Measurements from ENCODE around the gene LRFN4. TPM values are rescaled to one million over a fixed set of nuclear protein-coding genes. Genes with fewer than 3 reads are reported as not detected.

LRFN4 gene
- total and polyA plus RNA-seq, 7 donors, result 7.4 to 16.6 (median 10.7) TPM

DNA sequence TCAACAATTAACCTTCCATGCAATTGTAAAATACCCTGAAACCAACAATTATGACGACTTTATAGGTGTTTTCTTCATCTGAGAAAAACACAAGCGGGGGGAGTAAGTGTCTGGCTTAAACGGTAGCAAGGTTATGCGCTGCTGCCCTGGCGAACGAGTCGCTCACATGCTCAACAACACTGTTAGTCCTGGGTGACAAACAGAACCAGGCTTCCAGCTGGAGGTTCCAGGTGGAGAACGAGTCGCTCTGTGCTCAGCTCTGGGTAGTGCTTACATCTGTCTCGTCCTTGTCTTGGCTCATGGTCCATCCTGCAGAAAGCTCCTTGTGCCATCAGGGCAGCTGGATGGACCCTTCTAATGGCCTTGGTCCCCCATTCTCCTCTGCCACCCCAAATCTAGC, 53.2 kb downstream of the LRFN4 start:
- 62 to 76% (median 74%) methylated on average over 10 of the region's 10 CpGs for WGBS, 3 donors
- no peak for DNase-seq
- no peak overlapping the region for H3K27ac ChIP-seq

More for the DNA sequence above, 53.2 kb downstream of the LRFN4 start:
- peaks cover 5% of the 10 kb centered on the region for H3K4me1 ChIP-seq
- peak in 2 of 4 donors; percentile 37 to 38 for ATAC-seq
- H3K36me3 ChIP-seq (ENCODE audit: insufficient read depth in 1 of 2, low read depth in 1 of 2), result no peaks in the 10 kb centered on the region
- no peaks in the 10 kb centered on the region for H3K27me3 ChIP-seq (ENCODE audit: insufficient read depth in 3 of 3, low read length in 2 of 3)
- TF ChIP-seq, protein P1, sequence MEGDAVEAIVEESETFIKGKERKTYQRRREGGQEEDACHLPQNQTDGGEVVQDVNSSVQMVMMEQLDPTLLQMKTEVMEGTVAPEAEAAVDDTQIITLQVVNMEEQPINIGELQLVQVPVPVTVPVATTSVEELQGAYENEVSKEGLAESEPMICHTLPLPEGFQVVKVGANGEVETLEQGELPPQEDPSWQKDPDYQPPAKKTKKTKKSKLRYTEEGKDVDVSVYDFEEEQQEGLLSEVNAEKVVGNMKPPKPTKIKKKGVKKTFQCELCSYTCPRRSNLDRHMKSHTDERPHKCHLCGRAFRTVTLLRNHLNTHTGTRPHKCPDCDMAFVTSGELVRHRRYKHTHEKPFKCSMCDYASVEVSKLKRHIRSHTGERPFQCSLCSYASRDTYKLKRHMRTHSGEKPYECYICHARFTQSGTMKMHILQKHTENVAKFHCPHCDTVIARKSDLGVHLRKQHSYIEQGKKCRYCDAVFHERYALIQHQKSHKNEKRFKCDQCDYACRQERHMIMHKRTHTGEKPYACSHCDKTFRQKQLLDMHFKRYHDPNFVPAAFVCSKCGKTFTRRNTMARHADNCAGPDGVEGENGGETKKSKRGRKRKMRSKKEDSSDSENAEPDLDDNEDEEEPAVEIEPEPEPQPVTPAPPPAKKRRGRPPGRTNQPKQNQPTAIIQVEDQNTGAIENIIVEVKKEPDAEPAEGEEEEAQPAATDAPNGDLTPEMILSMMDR (IDR thresholded peaks at IDR 0.05), result no peak
- no peak overlapping the region for H3K4me3 ChIP-seq
- intact Hi-C loops (cut with DNase I), result no loop called here
- H3K9me3 ChIP-seq, result no peaks in the 10 kb centered on the region

Other genes with a start within 250 kb of the LRFN4 start
- 10 to 100 TPM; 21.1 to 39.3 (median 34.0) TPM for gene RBM14, start 240.4 kb upstream of the LRFN4 start, total RNA-seq
- gene RBM14, start 240.4 kb upstream of the LRFN4 start, polyA plus RNA-seq, result 10 to 100 TPM; 15.0 to 22.6 (median 17.6) TPM
- gene RBM4, start 218.4 kb upstream of the LRFN4 start, total RNA-seq, result 10 to 100 TPM; 54.5 to 80.8 (median 66.8) TPM
- gene RBM4, start 218.4 kb upstream of the LRFN4 start, polyA plus RNA-seq, result 10 to 100 TPM; 54.8 to 67.4 (median 57.9) TPM
- gene RBM4B, start 179.2 kb upstream of the LRFN4 start, total RNA-seq, result 10 to 100 TPM in 2 of 4 donors, 1 to 10 TPM in 2; 3.6 to 11.0 (median 8.2) TPM
- 10 to 100 TPM in 1 of 3 donors, 1 to 10 TPM in 2; 8.9 to 12.8 (median 10.0) TPM for gene RBM4B, start 179.2 kb upstream of the LRFN4 start, polyA plus RNA-seq
- 1 to 10 TPM in 1 of 4 donors, under 1 TPM in 3; 0.08 to 1.4 (median 0.72) TPM for gene SPTBN2, start 127.8 kb upstream of the LRFN4 start, total RNA-seq
- under 1 TPM in 2 of 3 donors, not detected in 1; 0.08 to 0.16 TPM for gene SPTBN2, start 127.8 kb upstream of the LRFN4 start, polyA plus RNA-seq
- gene RCE1, start 13.6 kb upstream of the LRFN4 start, total RNA-seq, result 1 to 10 TPM; 3.1 to 5.0 (median 4.3) TPM
- 10 to 100 TPM in 1 of 3 donors, 1 to 10 TPM in 2; 4.2 to 13.2 (median 5.1) TPM for gene RCE1, start 13.6 kb upstream of the LRFN4 start, polyA plus RNA-seq
- gene PC, start 101.3 kb downstream of the LRFN4 start, total RNA-seq, result 10 to 100 TPM; 16.7 to 33.0 (median 25.3) TPM
- 10 to 100 TPM; 11.1 to 48.8 (median 18.3) TPM for gene PC, start 101.3 kb downstream of the LRFN4 start, polyA plus RNA-seq
- gene C11orf86, start 118.2 kb downstream of the LRFN4 start, total RNA-seq, result not detected
- gene C11orf86, start 118.2 kb downstream of the LRFN4 start, polyA plus RNA-seq, result under 1 TPM in 2 of 3 donors, not detected in 1; 0.04 to 0.10 TPM
- gene SYT12, start 166.1 kb downstream of the LRFN4 start, total RNA-seq, result under 1 TPM in 3 of 4 donors, not detected in 1; 0.20 to 0.61 (median 0.48) TPM
- under 1 TPM; 0.17 to 0.38 (median 0.18) TPM for gene SYT12, start 166.1 kb downstream of the LRFN4 start, polyA plus RNA-seq
- 10 to 100 TPM in 3 of 4 donors, 1 to 10 TPM in 1; 9.7 to 41.7 (median 27.5) TPM for gene RHOD, start 199.8 kb downstream of the LRFN4 start, total RNA-seq
- 10 to 100 TPM; 14.2 to 56.5 (median 20.9) TPM for gene RHOD, start 199.8 kb downstream of the LRFN4 start, polyA plus RNA-seq